HepG2 (cell line): ENCODE measurements around the gene NAA35. TPM values are rescaled to one million over a fixed set of nuclear protein-coding genes. Genes with fewer than 3 reads are reported as not detected.

Source experiments
- ATAC-seq: fragments of 200-7000 bp; cut with Tn5 transposase; 3 replicates; pipeline ENCODE4 v1.9.1; 2020; ENCODE audit warnings: mild to moderate bottlenecking, moderate library complexity
- BruUV-seq: library from RNA; stranded (reverse); fragments of 400-500 nt; replicated peaks from 2 replicates; lab custom pipeline; 2021; lab: Mats Ljungman, UMichigan
- CTCF ChIA-PET: fragments of 300-600 bp; formaldehyde crosslinking; extraction: SDS; loops from one replicate; lab custom pipeline; 2021; ENCODE audit warnings: low total read pairs, inconsistent platforms, low intra/inter-chr PET ratio; lab: Yijun Ruan, JAX
- POLR2A ChIA-PET: fragments of 350-600 bp; sonication (Branson Sonifier 250); formaldehyde crosslinking; loops from one replicate; lab custom pipeline; 2020; ENCODE audit warnings: antibody characterized with exemption, inconsistent platforms; lab: Yijun Ruan, JAX
- DNase-seq: peaks from one replicate; pipeline ENCODE4 v3.0.0-alpha.2; 2015; ENCODE audit warnings: low spot score
- FAIRE-seq: peaks from 3 replicates; lab custom pipeline; 2011; peaks lifted over from hg19 to GRCh38; lab: Jason Lieb, UNC
- H2AFZ ChIP-seq: one replicate; pipeline ENCODE4 v1.6.1; 2011; ENCODE audit warnings: low read length, inconsistent platforms
- H3K27ac ChIP-seq: fragments of 300-600 bp; 3 replicates; pipeline ENCODE4 v1.8.0; 2011; ENCODE audit warnings: mixed run types, mild to moderate bottlenecking, mixed read lengths, low read length, inconsistent platforms; ENCODE audit not compliant: insufficient read depth; ENCODE audit errors: extremely low read length
- H3K27me3 ChIP-seq, 2 experiments: fragments of 200-600 bp in 1 of 2; 2 replicates in 1 of 2; 3 replicates in 1 of 2; pipeline versions ENCODE4 v1.6.0 to v1.8.0; 2011; ENCODE audit warnings: low read length in 2 of 2, mild to moderate bottlenecking in 2 of 2, moderate library complexity in 2 of 2, inconsistent platforms in 1 of 2; ENCODE audit not compliant: insufficient read depth in 2 of 2, control insufficient read depth in 1 of 2
- H3K36me3 ChIP-seq, 2 experiments: fragments of 200-600 bp in 1 of 2; replicated peaks in 1 of 2; 2 replicates in 1 of 2; 3 replicates in 1 of 2; pipeline versions ENCODE4 v1.5.1 to v1.8.0; 2011; ENCODE audit warnings: low read length in 2 of 2, inconsistent platforms in 1 of 2; ENCODE audit not compliant: insufficient read depth in 2 of 2, control insufficient read depth in 1 of 2
- H3K4me1 ChIP-seq: 2 replicates; pipeline ENCODE4 v1.5.1; 2012; ENCODE audit warnings: low read length, inconsistent platforms; ENCODE audit not compliant: insufficient read depth
- H3K4me2 ChIP-seq: 2 replicates; pipeline ENCODE4 v1.6.0; 2011; ENCODE audit warnings: low read depth, low read length, inconsistent platforms
- H3K4me3 ChIP-seq, 3 experiments: fragments of 200-600 bp in 1 of 3; sonication (generic), shearing (Covaris generic) in 1 of 3; replicated peaks in 1 of 3; 2 replicates each; pipeline ENCODE4 v1.5.1; 2011 to 2016; ENCODE audit warnings: low read length in 3 of 3, inconsistent platforms in 2 of 3, low read depth in 2 of 3, mild to moderate bottlenecking in 2 of 3, control low read depth in 1 of 3, mixed read lengths in 1 of 3; ENCODE audit not compliant: insufficient read depth in 1 of 3
- H3K79me2 ChIP-seq: one replicate; pipeline ENCODE4 v1.6.1; 2011; ENCODE audit warnings: low read length, inconsistent platforms; ENCODE audit not compliant: insufficient read depth
- H3K9ac ChIP-seq: 2 replicates; pipeline ENCODE4 v1.6.0; 2011; ENCODE audit warnings: mild to moderate bottlenecking, low read depth, low read length, inconsistent platforms; ENCODE audit not compliant: insufficient read depth
- H3K9me3 ChIP-seq: 2 replicates; pipeline ENCODE4 v1.5.1; 2012; ENCODE audit warnings: mild to moderate bottlenecking, low read length
- H4K20me1 ChIP-seq: 2 replicates; pipeline ENCODE4 v1.6.0; 2011; ENCODE audit warnings: inconsistent platforms, mild to moderate bottlenecking, low read length, moderate library complexity; ENCODE audit not compliant: insufficient read depth
- NFAT5 ChIP-seq: sonication (generic); formaldehyde crosslinking; IDR thresholded peaks from 2 replicates; pipeline ENCODE4 v1.4.0; 2020; ENCODE audit warnings: missing genetic modification reagents
- PRDM15 ChIP-seq: sonication (generic); formaldehyde crosslinking; IDR thresholded peaks from 2 replicates; pipeline ENCODE4 v1.4.0; 2020; ENCODE audit warnings: missing genetic modification reagents
- ZBTB14 ChIP-seq: sonication (generic); formaldehyde crosslinking; IDR thresholded peaks from 2 replicates; pipeline ENCODE4 v1.4.0; 2020; ENCODE audit warnings: missing genetic modification reagents
- ZBTB26 ChIP-seq: IDR thresholded peaks from 2 replicates; pipeline ENCODE4 v1.6.1; 2016; ENCODE audit warnings: missing compliant biosample characterization, missing genetic modification reagents, borderline replicate concordance
- ZNF646 ChIP-seq: sonication (generic); formaldehyde crosslinking; IDR thresholded peaks from 2 replicates; pipeline ENCODE4 v1.9.0; 2021; ENCODE audit warnings: mild to moderate bottlenecking, missing genetic modification reagents
- WGBS: methylation state at CpG from one replicate; pipeline ENCODE4 v1.1.6; 2017; ENCODE audit warnings: low lambda C conversion rate; 5-methylcytosine and 5-hydroxymethylcytosine counted together
- in situ Hi-C: cut with HindIII; loops from 2 replicates; pipeline ENCODE4 v1.10.0; 2017; ENCODE audit warnings: low pct_unique_long_range_greater_than_20kb; ENCODE audit not compliant: extremely low pct_ligation_motif_present
- intact Hi-C: fragments of 100-400 bp; cut with micrococcal nuclease; formaldehyde crosslinking; loops from one replicate; pipeline ENCODE4 v1.10.0; 2022; ENCODE audit not compliant: unreplicated experiment
- polyA plus RNA-seq, 8 experiments: library from polyadenylated mRNA; depleted of rRNA in 3 of 8; stranded (reverse) in 7 of 8; unstranded in 1 of 8; fragments of >200 nt; fragmentation: Illumina TruSeq in 4 of 8; extraction: Trizol in 4 of 8; gene quantifications; 2 replicates each; pipeline versions ENCODE4 v1.2.1 to v1.2.3, GENCODE V29; 2011 to 2016; ENCODE audit warnings: low read depth in 4 of 8, missing spikeins in 1 of 8, mixed read lengths in 1 of 8; ENCODE audit not compliant: insufficient read depth in 1 of 8
- total RNA-seq, 5 experiments: library from RNA; depleted of rRNA; stranded (reverse); fragments of >200 nt; fragmentation: Illumina TruSeq; extraction: Trizol; gene quantifications; 2 replicates each; pipeline ENCODE4 v1.2.3, GENCODE V29; 2016; ENCODE audit warnings: low read depth in 1 of 5

NAA35 gene
- total and polyA plus RNA-seq, 2 of the 13 experiments (the other 11 are each of a cell fraction or from before 2014, with no cell fraction given), result 21.6 to 28.9 TPM

GRCh38 chr9:85978496-85978895 lies 37.5 kb downstream of the NAA35 start:
- ATAC-seq, result no peak
- in situ Hi-C loops, result no loop called here
- H3K4me3 ChIP-seq, result no peak overlapping the region
- H3K36me3 ChIP-seq, result peaks cover 9 to 46% of the 10 kb centered on the region in 2 experiments; a peak in 4 of 5 replicates
- H4K20me1 ChIP-seq, result no peaks in the 10 kb centered on the region
- intact Hi-C loops, result no loop called here
- no peak overlapping the region for H2AFZ ChIP-seq
- WGBS, result 97% methylated on average over 4 of the region's 4 CpGs
- ChIA-PET POLR2A (no interaction called here), CTCF (no interaction called here)
- H3K27ac ChIP-seq, result no peak overlapping the region
- H3K9me3 ChIP-seq, result no peaks in the 10 kb centered on the region
- no TSS peak for BruUV-seq
- H3K9ac ChIP-seq, result no peak overlapping the region
- no peaks in the 10 kb centered on the region for H3K79me2 ChIP-seq
- no peaks in the 10 kb centered on the region for H3K27me3 ChIP-seq
- FAIRE-seq, result no peak
- no peak for DNase-seq
- H3K4me2 ChIP-seq, result no peak overlapping the region
- no peaks in the 10 kb centered on the region for H3K4me1 ChIP-seq
- no peak for TF ChIP-seq PRDM15 (CRISPR knock-in tag)
- TF ChIP-seq ZNF646 (CRISPR knock-in tag), result no peak
- no peak for TF ChIP-seq ZBTB14
- no peak for TF ChIP-seq ZBTB26
- TF ChIP-seq NFAT5, result no peak
